Measurements from ENCODE around the gene LAMA1. TPM values are rescaled to one million over a fixed set of nuclear protein-coding genes. Genes with fewer than 3 reads are reported as not detected.

Gene LAMA1
- total RNA-seq, 1 donor from 2014 or later, result 91.4 TPM

DNA sequence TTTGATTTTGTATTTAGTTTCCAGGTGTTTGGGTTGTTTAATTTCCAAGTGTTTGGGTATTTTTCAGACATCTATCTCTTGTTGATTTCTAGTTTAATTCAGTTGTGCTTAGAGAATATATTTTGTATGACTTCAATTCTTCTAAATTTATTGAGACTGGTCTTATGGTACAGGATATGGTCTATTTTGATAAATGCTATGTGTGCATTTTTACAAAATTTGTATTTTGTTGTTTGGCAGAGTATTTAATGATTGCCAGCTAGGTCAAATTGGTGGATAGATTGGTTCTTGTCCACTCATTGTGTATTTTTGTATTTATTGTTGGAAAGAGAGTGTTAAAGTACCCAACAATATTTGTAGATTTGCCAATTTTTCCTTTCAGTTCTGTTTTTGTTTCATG is 23.7 kb upstream of the LAMA1 start:
- peaks cover 6% of the 10 kb centered on the region for H3K4me1 Mint-ChIP-seq
- peaks cover 25% of the 10 kb centered on the region for H3K9me3 Mint-ChIP-seq
- no peak overlapping the region for H3K27ac Mint-ChIP-seq
- no peak overlapping the region for H3K4me3 Mint-ChIP-seq
- H3K27me3 Mint-ChIP-seq (ENCODE audit: low read depth), result no peaks in the 10 kb centered on the region
- peaks cover 2% of the 10 kb centered on the region for H3K36me3 Mint-ChIP-seq
- TF ChIP-seq CTCF (IDR thresholded peaks at IDR 0.05; ENCODE audit: unreplicated experiment), result no peak
- no peak for DNase-seq (ENCODE audit: low spot score in 2 of 2, unreplicated experiment in 2 of 2)

- no peak for TF ChIP-seq CTCF (IDR thresholded peaks at IDR 0.05; ENCODE audit: unreplicated experiment)
- H3K4me3 Mint-ChIP-seq, result no peak overlapping the region
- H3K9me3 Mint-ChIP-seq, result peaks cover 25% of the 10 kb centered on the region
- no peaks in the 10 kb centered on the region for H3K27me3 Mint-ChIP-seq (ENCODE audit: low read depth)
- DNase-seq (ENCODE audit: low spot score in 2 of 2, unreplicated experiment in 2 of 2), result no peak
- no peak overlapping the region for H3K27ac Mint-ChIP-seq
- peaks cover 20% of the 10 kb centered on the region for H3K4me1 Mint-ChIP-seq
- peaks cover 2% of the 10 kb centered on the region for H3K36me3 Mint-ChIP-seq
These were observed 21.8 kb upstream of the LAMA1 start for GRCh38 chr18:7139409-7139808.

- TF ChIP-seq CTCF (IDR thresholded peaks at IDR 0.05; ENCODE audit: unreplicated experiment), result no peak
- H3K4me3 Mint-ChIP-seq, result no peak overlapping the region
- H3K27me3 Mint-ChIP-seq (ENCODE audit: low read depth), result no peaks in the 10 kb centered on the region
- H3K27ac Mint-ChIP-seq, result peak overlapping the region; percentile 89
- H3K4me1 Mint-ChIP-seq, result peaks cover 63% of the 10 kb centered on the region
- H3K36me3 Mint-ChIP-seq, result no peaks in the 10 kb centered on the region
- H3K9me3 Mint-ChIP-seq, result no peaks in the 10 kb centered on the region
- no peak for DNase-seq (ENCODE audit: low spot score in 2 of 2, unreplicated experiment in 2 of 2)
These were observed 15.6 kb upstream of the LAMA1 start for GRCh38 chr18:7133181-7133580.

GRCh38 chr18:7132356-7133150 is 15.0 kb upstream of the LAMA1 start:
- Mint-ChIP-seq H3K27ac (peak overlapping the region; percentile 89), H3K9me3 (no peaks in the 10 kb centered on the region), H3K4me3 (no peak overlapping the region), H3K27me3 (ENCODE audit: low read depth) (no peaks in the 10 kb centered on the region), H3K36me3 (no peaks in the 10 kb centered on the region), H3K4me1 (peaks cover 61% of the 10 kb centered on the region)
- TF ChIP-seq CTCF (IDR thresholded peaks at IDR 0.05; ENCODE audit: unreplicated experiment), result no peak
- DNase-seq (ENCODE audit: low spot score in 2 of 2, unreplicated experiment in 2 of 2), result no peak

GRCh38 chr18:7122376-7122775 is 4.8 kb upstream of the LAMA1 start:
- TF ChIP-seq CTCF (IDR thresholded peaks at IDR 0.05; ENCODE audit: unreplicated experiment), result no peak

More at GRCh38 chr18:7122376-7122775, 4.8 kb upstream of the LAMA1 start:
- Mint-ChIP-seq H3K27ac (no peak overlapping the region), H3K4me1 (peaks cover 6% of the 10 kb centered on the region), H3K4me3 (no peak overlapping the region), H3K36me3 (no peaks in the 10 kb centered on the region), H3K9me3 (peaks cover 6% of the 10 kb centered on the region), H3K27me3 (ENCODE audit: low read depth) (no peaks in the 10 kb centered on the region)
- no peak for DNase-seq (ENCODE audit: low spot score in 2 of 2, unreplicated experiment in 2 of 2)
